K562 (cell line): ENCODE measurements around the gene ERCC6. TPM values are rescaled to one million over a fixed set of nuclear protein-coding genes. Genes with fewer than 3 reads are reported as not detected.

ENCODE experiments used
- ATAC-seq: fragments of 200-7000 bp; cut with Tn5 transposase; 3 replicates; pipeline ENCODE4 v1.9.1; 2020; ENCODE audit warnings: moderate library complexity
- BruUV-seq: library from RNA; stranded (reverse); fragments of 400-500 nt; replicated peaks from 2 replicates; lab custom pipeline; 2021; lab: Mats Ljungman, UMichigan
- CTCF ChIA-PET: fragments of 300-600 bp; formaldehyde crosslinking; extraction: SDS; loops from one replicate; lab custom pipeline; 2021; ENCODE audit warnings: low intra/inter-chr PET ratio; lab: Yijun Ruan, JAX
- POLR2A ChIA-PET: fragments of 300-600, 350-650 bp; sonication (Branson Sonifier 250); formaldehyde crosslinking; extraction: SDS; loops from one replicate; lab custom pipeline; 2021; ENCODE audit warnings: antibody characterized with exemption, inconsistent platforms; lab: Yijun Ruan, JAX
- DNase-seq, 4 experiments: peaks; one replicate each; pipeline versions ENCODE4 v3.0.0 to v3.0.0-alpha.2; 2011 to 2018; ENCODE audit warnings: low spot score in 3 of 4, mixed read lengths in 3 of 4; ENCODE audit errors: extremely low read depth in 1 of 4
- FAIRE-seq: peaks from 2 replicates; lab custom pipeline; 2011; peaks lifted over from hg19 to GRCh38; lab: Jason Lieb, UNC
- H2AFZ ChIP-seq: 2 replicates; pipeline ENCODE4 v1.6.0; 2011; ENCODE audit warnings: low read depth, low read length, control low read depth, inconsistent platforms
- H3K27ac ChIP-seq: fragments of 200-600 bp; 3 replicates; pipeline ENCODE4 v1.8.0; 2011; ENCODE audit warnings: low read depth, mild to moderate bottlenecking, control low read depth, inconsistent platforms, low read length, moderate library complexity, mixed read lengths; ENCODE audit errors: extremely low read depth
- H3K27me3 ChIP-seq, 2 experiments: fragments of 300-600 bp in 1 of 2; 2 replicates in 1 of 2; 3 replicates in 1 of 2; pipeline versions ENCODE4 v1.6.0 to v1.8.0; 2011; ENCODE audit warnings: inconsistent platforms in 2 of 2, low read length in 2 of 2, mild to moderate bottlenecking in 1 of 2, mixed read lengths in 1 of 2, moderate library complexity in 1 of 2; ENCODE audit not compliant: control insufficient read depth in 2 of 2, insufficient read depth in 2 of 2
- H3K36me3 ChIP-seq: fragments of 300-600 bp; 3 replicates; pipeline ENCODE4 v1.8.0; 2011; ENCODE audit warnings: mild to moderate bottlenecking, low read length, inconsistent platforms; ENCODE audit not compliant: control insufficient read depth, insufficient read depth
- H3K4me1 ChIP-seq, 2 experiments: fragments of 200-600 bp in 1 of 2; replicated peaks in 1 of 2; 2 replicates in 1 of 2; 3 replicates in 1 of 2; pipeline versions ENCODE4 v1.5.1 to v1.8.0; 2011; ENCODE audit warnings: inconsistent platforms in 2 of 2, low read length in 2 of 2, mild to moderate bottlenecking in 1 of 2, mixed read lengths in 1 of 2, moderate library complexity in 1 of 2; ENCODE audit not compliant: control insufficient read depth in 2 of 2, insufficient read depth in 2 of 2
- H3K4me2 ChIP-seq: 2 replicates; pipeline ENCODE4 v1.6.1; 2011; ENCODE audit warnings: low read length, control low read depth, inconsistent platforms, mixed read lengths; ENCODE audit not compliant: insufficient read depth
- H3K4me3 ChIP-seq: fragments of 200-600 bp; sonication (generic), shearing (Covaris generic); 2 replicates; pipeline ENCODE4 v1.5.1; 2016; ENCODE audit warnings: control low read depth, inconsistent platforms
- H3K79me2 ChIP-seq: fragments of 200-600 bp; 3 replicates; pipeline ENCODE4 v1.8.0; 2011; ENCODE audit warnings: low read length, inconsistent platforms; ENCODE audit not compliant: control insufficient read depth, insufficient read depth
- H3K9ac ChIP-seq, 2 experiments: 2 replicates each; pipeline versions ENCODE4 v1.6.0 to v1.6.1; 2011; ENCODE audit warnings: low read depth in 2 of 2, low read length in 2 of 2, control low read depth in 1 of 2, inconsistent platforms in 1 of 2, mild to moderate bottlenecking in 1 of 2, mixed read lengths in 1 of 2; ENCODE audit not compliant: insufficient read depth in 1 of 2
- H3K9me1 ChIP-seq: one replicate; pipeline ENCODE4 v1.6.0; 2011; ENCODE audit warnings: inconsistent platforms, mild to moderate bottlenecking, low read length, moderate library complexity; ENCODE audit not compliant: control insufficient read depth, insufficient read depth
- H3K9me3 ChIP-seq: replicated peaks from 2 replicates; pipeline ENCODE4 v1.5.1; 2011; ENCODE audit warnings: low read depth, low read length, inconsistent platforms; ENCODE audit not compliant: control insufficient read depth, insufficient read depth
- H4K20me1 ChIP-seq: replicated peaks from 2 replicates; pipeline ENCODE4 v1.6.1; 2011; ENCODE audit warnings: low read length, inconsistent platforms, mixed read lengths; ENCODE audit not compliant: control insufficient read depth, insufficient read depth
- CC2D1A ChIP-seq: fragments of 450-650 bp; IDR thresholded peaks from 2 replicates; pipeline ENCODE4 v1.6.1; 2017; ENCODE audit warnings: mild to moderate bottlenecking
- ERF ChIP-seq: fragments of 450-650 bp; formaldehyde crosslinking; IDR thresholded peaks from 2 replicates; pipeline ENCODE4 v1.4.0; 2020; ENCODE audit warnings: mild to moderate bottlenecking, mixed read lengths
- SLC30A9 ChIP-seq: fragments of 250-450 bp; sonication (Bioruptor Pico); IDR thresholded peaks from 2 replicates; pipeline ENCODE4 v1.8.0; 2022; ENCODE audit warnings: mild to moderate bottlenecking, moderate library complexity
- TAF1 ChIP-seq: IDR thresholded peaks from 2 replicates; pipeline ENCODE4 v1.6.1; 2011; ENCODE audit warnings: mild to moderate bottlenecking, low read length, moderate library complexity; ENCODE audit not compliant: insufficient read depth, control insufficient read depth, severe bottlenecking; ENCODE audit errors: extremely low read depth
- ZNF707 ChIP-seq: fragments of 250-450 bp; sonication (Bioruptor Pico); conservative IDR thresholded peaks from 2 replicates; pipeline ENCODE4 v1.8.0; 2022; ENCODE audit warnings: inconsistent platforms, mild to moderate bottlenecking, moderate library complexity
- ZNF764 ChIP-seq: fragments of 250-450 bp; sonication (Bioruptor Pico); IDR thresholded peaks from 2 replicates; pipeline ENCODE4 v1.4.0; 2020; ENCODE audit warnings: low read depth, mild to moderate bottlenecking, moderate library complexity
- WGBS: fragments of 100-300 bp; shearing (Covaris generic); methylation state at CpG from one replicate; pipeline ENCODE4 v1.1.6; 2016; ENCODE audit warnings: low coverage, mixed read lengths; ENCODE audit not compliant: insufficient coverage; ENCODE audit errors: missing lambda C conversion rate; 5-methylcytosine and 5-hydroxymethylcytosine counted together
- in situ Hi-C: fragments of 300-500 bp; cut with MboI; formaldehyde crosslinking; loops from 4 replicates; pipeline ENCODE4 v1.15.0; 2018; ENCODE audit warnings: inconsistent platforms, mixed read lengths
- intact Hi-C: fragments of 100-400 bp; cut with micrococcal nuclease; formaldehyde crosslinking; loops from 2 replicates; pipeline ENCODE4 v1.14.2; 2022
- polyA plus RNA-seq, 8 experiments: library from polyadenylated mRNA; depleted of rRNA in 4 of 8; stranded (reverse) in 5 of 8; unstranded in 3 of 8; fragments of >200 nt; fragmentation: Nextera tagmentation in 2 of 8; fragmentation: Illumina TruSeq in 1 of 8; extraction: Ambion mirVana in 2 of 8; extraction: Trizol in 1 of 8; gene quantifications; 2 replicates each; pipeline versions ENCODE4 v1.2.1 to v1.2.3, GENCODE V29; 2011 to 2014; ENCODE audit warnings: inconsistent platforms in 1 of 8, missing spikeins in 1 of 8
- total RNA-seq, 7 experiments: library from RNA; depleted of rRNA in 6 of 7; stranded (reverse); fragments of >200 nt in 6 of 7; fragmentation: Illumina TruSeq in 2 of 7; extraction: Trizol in 2 of 7; gene quantifications; 2 replicates each; pipeline versions ENCODE4 v1.2.1 to v1.2.3, GENCODE V29; 2011 to 2021; ENCODE audit warnings: low replicate concordance in 1 of 7

The ERCC6 gene
- total and polyA plus RNA-seq, 9 of the 15 experiments (the other 6 are each of a cell fraction or from before 2014, with no cell fraction given): 7.8 to 17.7 (median 11.8) TPM

- CTCF ChIA-PET: no interaction called here
- Histone ChIP-seq H4K20me1 (no peaks in the 10 kb centered on the region; the same call in 1 of the 2 replicates), H3K4me3 (no peak overlapping the region), H3K79me2 (no peaks in the 10 kb centered on the region), H3K4me2 (no peak overlapping the region), H3K9me1 (no peaks in the 10 kb centered on the region), H2AFZ (no peak overlapping the region), H3K9ac (no peak overlapping the region), H3K36me3 (no peaks in the 10 kb centered on the region; the same call in 2 of the 3 replicates), H3K27me3 (no peaks in the 10 kb centered on the region), H3K4me1 (no peaks in the 10 kb centered on the region), H3K9me3 (no peaks in the 10 kb centered on the region), H3K27ac (no peak overlapping the region)
- in situ Hi-C loops (no loop called here), intact Hi-C loops (no loop called here)
- 66% methylated on average over 3 of the region's 3 CpGs for WGBS
- TF ChIP-seq CC2D1A (no peak), ZNF707 (CRISPR knock-in tag) (no peak), SLC30A9 (no peak), ZNF764 (CRISPR knock-in tag) (no peak), ERF (CRISPR knock-in tag) (no peak)
- BruUV-seq: no TSS peak
- FAIRE-seq: no peak
- ATAC-seq: no peak
- POLR2A ChIA-PET: no interaction called here
- no peak for DNase-seq
Observed at GRCh38 chr10:49505076-49505475, 33.8 kb downstream of the ERCC6 start.

- TF ChIP-seq TAF1: no peak
- WGBS: 50% methylated on average over 1 of the region's 1 CpG
- DNase-seq (no peak), FAIRE-seq (no peak), ATAC-seq (no peak)
- Histone ChIP-seq H3K27me3 (no peaks in the 10 kb centered on the region), H2AFZ (no peak overlapping the region), H3K79me2 (no peaks in the 10 kb centered on the region), H3K4me2 (no peak overlapping the region), H3K9ac (no peak overlapping the region), H3K4me3 (no peak overlapping the region), H3K4me1 (no peaks in the 10 kb centered on the region; a peak in 1 of 5 replicates), H4K20me1 (no peaks in the 10 kb centered on the region; the same call in 1 of the 2 replicates), H3K9me3 (no peaks in the 10 kb centered on the region), H3K36me3 (no peaks in the 10 kb centered on the region; the same call in 2 of the 3 replicates), H3K27ac (no peak overlapping the region), H3K9me1 (no peaks in the 10 kb centered on the region)
- POLR2A ChIA-PET: no interaction called here
- CTCF ChIA-PET: no interaction called here
- no TSS peak for BruUV-seq
- in situ Hi-C loops: no loop called here
- intact Hi-C loops: no loop called here
Observed at GRCh38 chr10:49504528-49504927, 34.4 kb downstream of the ERCC6 start.
